ENCODE results near the gene CPT1C.

Gene CPT1C

DNA sequence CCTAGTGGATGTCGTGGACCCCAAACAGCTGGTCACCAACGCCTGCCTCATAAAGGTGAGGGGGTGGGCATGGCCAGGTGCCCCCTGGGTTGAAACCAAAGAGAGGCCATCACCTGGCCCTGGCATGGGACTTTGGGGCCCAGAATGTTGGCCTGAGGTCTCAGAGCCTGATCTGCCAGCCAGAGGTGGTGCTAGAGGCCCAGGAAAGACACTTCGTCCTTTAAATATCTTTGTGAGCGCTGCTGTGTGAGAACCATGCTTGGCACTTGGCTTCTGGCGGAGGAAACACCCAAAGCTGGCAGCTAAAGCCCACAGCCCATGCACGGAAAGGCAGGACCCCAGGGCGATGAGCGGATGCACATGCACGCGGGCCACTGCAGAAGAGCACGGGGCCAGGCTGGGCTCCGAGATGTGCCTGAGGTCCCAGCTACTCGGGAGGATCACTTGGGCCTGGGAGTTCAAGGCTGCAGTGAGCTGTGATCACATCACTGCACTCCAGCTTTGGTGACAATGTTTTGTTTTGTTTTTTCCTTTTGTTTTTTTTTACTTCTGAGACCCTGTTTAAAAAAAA is 5.8 kb upstream of the CPT1C start:
- no peak for ATAC-seq
- H3K4me3 Mint-ChIP-seq, result no peak overlapping the region
- no peaks in the 10 kb centered on the region for H3K9me3 Mint-ChIP-seq
- H3K27me3 Mint-ChIP-seq, result peaks cover 2% of the 10 kb centered on the region
- peaks cover 71% of the 10 kb centered on the region for H3K4me1 Mint-ChIP-seq
- no peak overlapping the region for H3K27ac Mint-ChIP-seq
- no peak for DNase-seq

DNA sequence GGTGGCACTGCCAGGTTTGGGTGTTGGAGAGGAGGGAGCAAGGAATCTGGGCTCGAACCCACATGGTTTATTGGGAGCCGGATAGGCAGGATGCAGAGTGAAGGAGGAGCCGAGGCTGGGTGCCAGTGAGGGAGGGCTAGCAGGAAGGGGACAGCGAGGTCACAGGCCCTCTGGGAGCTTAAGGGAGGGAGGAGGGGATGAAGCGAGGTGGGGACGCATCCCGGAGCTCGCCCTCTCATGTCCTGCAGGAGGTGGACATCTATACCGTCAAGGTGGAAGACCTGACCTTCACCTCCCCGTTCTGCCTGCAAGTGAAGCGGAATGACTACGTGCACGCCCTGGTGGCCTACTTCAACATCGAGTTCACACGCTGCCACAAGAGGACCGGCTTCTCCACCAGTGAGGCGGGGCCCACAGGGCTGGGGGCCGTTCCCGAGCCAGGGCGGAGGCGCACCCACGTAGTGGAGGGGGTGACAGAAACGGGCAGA is 5.0 kb upstream of the CPT1C start:
- ATAC-seq, result no peak
- Mint-ChIP-seq H3K27ac (no peak overlapping the region), H3K4me3 (no peak overlapping the region), H3K27me3 (peaks cover 10% of the 10 kb centered on the region), H3K4me1 (peaks cover 71% of the 10 kb centered on the region), H3K9me3 (no peaks in the 10 kb centered on the region)
- DNase-seq, result no peak

GRCh38 chr19:49686503-49687088 is 4.3 kb upstream of the CPT1C start:
- DNase-seq (no peak), ATAC-seq (no peak)
- no peak overlapping the region for H3K4me3 Mint-ChIP-seq
- H3K4me1 Mint-ChIP-seq, result peaks cover 74% of the 10 kb centered on the region
- peaks cover 17% of the 10 kb centered on the region for H3K27me3 Mint-ChIP-seq
- H3K9me3 Mint-ChIP-seq, result no peaks in the 10 kb centered on the region
- no peak overlapping the region for H3K27ac Mint-ChIP-seq

GRCh38 chr19:49687150-49687549 is 3.8 kb upstream of the CPT1C start:
- no peak for DNase-seq
- Mint-ChIP-seq H3K4me1 (peaks cover 71% of the 10 kb centered on the region), H3K27me3 (peaks cover 21% of the 10 kb centered on the region), H3K4me3 (no peak overlapping the region), H3K9me3 (no peaks in the 10 kb centered on the region), H3K27ac (no peak overlapping the region)
- no peak for ATAC-seq

DNA sequence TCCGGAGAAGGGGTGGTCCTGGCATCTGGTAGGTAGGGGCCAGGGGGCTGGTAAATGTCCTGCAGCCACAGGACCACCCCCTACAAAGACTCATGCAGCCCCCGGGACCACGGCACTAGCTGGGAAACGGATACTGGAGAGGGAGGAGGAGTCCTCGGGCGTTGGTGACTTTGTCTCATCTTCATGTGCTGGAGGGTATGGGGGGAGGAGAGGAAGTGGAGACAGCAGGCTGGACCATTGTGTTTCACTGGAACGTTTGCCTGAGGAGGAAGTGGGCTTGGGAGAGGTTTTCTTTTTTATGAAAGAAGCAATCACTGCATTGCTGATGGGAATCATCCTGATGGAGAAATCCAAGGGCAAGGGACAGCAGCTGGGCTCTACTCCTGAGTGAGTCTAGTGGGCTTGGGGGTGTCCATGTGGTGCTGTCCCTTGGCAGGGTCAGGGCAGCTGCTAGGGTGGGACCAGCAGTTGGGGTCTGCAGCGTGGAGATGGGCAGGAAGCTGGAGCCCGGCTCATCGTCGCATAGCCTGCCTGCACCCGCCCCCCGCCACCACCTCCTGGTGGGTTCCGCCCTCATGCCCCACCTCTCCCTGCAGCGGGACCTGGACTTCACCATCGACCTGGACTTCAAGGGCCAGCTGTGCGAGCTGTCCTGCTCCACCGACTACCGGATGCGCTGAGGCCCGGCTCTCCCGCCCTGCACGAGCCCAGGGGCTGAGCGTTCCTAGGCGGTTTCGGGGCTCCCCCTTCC is 3.2 kb upstream of the CPT1C start:
- ATAC-seq (no peak), DNase-seq (no peak)
- Mint-ChIP-seq H3K4me3 (no peak overlapping the region), H3K27ac (peak overlapping the region in 1 of 2 donors; percentile 12), H3K4me1 (peaks cover 72% of the 10 kb centered on the region), H3K9me3 (no peaks in the 10 kb centered on the region), H3K27me3 (peaks cover 27% of the 10 kb centered on the region)

- H3K4me1 Mint-ChIP-seq, result peaks cover 70% of the 10 kb centered on the region
- peaks cover 29% of the 10 kb centered on the region for H3K27me3 Mint-ChIP-seq
- ATAC-seq, result no peak
- H3K9me3 Mint-ChIP-seq, result no peaks in the 10 kb centered on the region
- H3K27ac Mint-ChIP-seq, result peak overlapping the region in 1 of 2 donors; percentile 65
- H3K4me3 Mint-ChIP-seq, result no peak overlapping the region
- no peak for DNase-seq
Observed at GRCh38 chr19:49688531-49689132, 2.3 kb upstream of the CPT1C start.

- Mint-ChIP-seq H3K4me3 (peak within 1 kb of the TSS; percentile 84 to 90), H3K27ac (peak within 1 kb of the TSS in 1 of 2 donors; percentile 65), H3K9me3 (no peaks in the 10 kb centered on the region), H3K27me3 (peaks cover 29% of the 10 kb centered on the region), H3K4me1 (peaks cover 63% of the 10 kb centered on the region)
- DNase-seq, result no peak
- peak; percentile 52 for ATAC-seq
Observed at GRCh38 chr19:49689133-49690078, 1.5 kb upstream of the CPT1C start, which contains the start of gene ADM5. ADM5 (plus strand) TSS chr19:49689594; CDS start chr19:49689838, 244 bp downstream.

DNA sequence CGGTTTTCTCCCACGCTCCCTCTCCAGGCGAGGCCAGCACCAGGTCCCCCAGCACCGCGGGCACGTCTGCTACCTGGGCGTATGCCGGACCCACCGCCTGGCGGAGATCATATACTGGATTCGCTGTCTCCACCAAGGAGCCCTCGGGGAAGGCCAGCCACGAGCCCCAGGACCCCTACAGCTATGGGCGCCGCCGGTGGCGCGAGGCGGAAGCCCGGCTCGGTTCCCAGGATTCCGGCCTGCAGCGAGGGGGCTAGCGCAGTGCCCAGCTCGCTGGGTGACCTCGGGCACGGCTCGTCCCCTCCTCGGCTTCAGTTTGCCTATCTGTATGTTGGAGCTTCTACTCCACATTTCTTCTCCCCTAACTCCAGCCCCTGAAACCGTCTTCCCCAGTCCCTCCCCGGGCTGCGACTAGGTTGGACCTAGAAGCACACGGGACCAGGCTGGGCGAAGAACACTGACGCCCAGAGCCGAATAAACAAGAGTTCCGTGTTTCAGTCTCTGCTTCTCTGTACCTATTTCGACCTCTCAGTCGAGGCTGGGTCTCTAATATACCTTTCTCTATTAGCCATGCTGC is 749 bp upstream of the CPT1C start:
- peaks cover 62% of the 10 kb centered on the region for H3K4me1 Mint-ChIP-seq
- peaks cover 29% of the 10 kb centered on the region for H3K27me3 Mint-ChIP-seq
- ATAC-seq (no peak), DNase-seq (no peak)
- no peak overlapping the region for H3K27ac Mint-ChIP-seq
- no peaks in the 10 kb centered on the region for H3K9me3 Mint-ChIP-seq
- H3K4me3 Mint-ChIP-seq, result peak overlapping the region; percentile 84 to 90

GRCh38 chr19:49691243-49692146 is 579 bp downstream of the CPT1C start:
- Mint-ChIP-seq H3K4me1 (peaks cover 53% of the 10 kb centered on the region), H3K27ac (no peak overlapping the region), H3K4me3 (peak overlapping the region; percentile 84 to 90), H3K27me3 (peaks cover 29% of the 10 kb centered on the region), H3K9me3 (no peaks in the 10 kb centered on the region)
- ATAC-seq (peak; percentile 52), DNase-seq (no peak)

GRCh38 chr19:49692147-49692506 is 1.2 kb downstream of the CPT1C start:
- no peak overlapping the region for H3K4me3 Mint-ChIP-seq
- H3K27me3 Mint-ChIP-seq, result peaks cover 29% of the 10 kb centered on the region
- DNase-seq (no peak), ATAC-seq (no peak)
- peaks cover 49% of the 10 kb centered on the region for H3K4me1 Mint-ChIP-seq
- H3K27ac Mint-ChIP-seq, result no peak overlapping the region
- no peaks in the 10 kb centered on the region for H3K9me3 Mint-ChIP-seq

DNA sequence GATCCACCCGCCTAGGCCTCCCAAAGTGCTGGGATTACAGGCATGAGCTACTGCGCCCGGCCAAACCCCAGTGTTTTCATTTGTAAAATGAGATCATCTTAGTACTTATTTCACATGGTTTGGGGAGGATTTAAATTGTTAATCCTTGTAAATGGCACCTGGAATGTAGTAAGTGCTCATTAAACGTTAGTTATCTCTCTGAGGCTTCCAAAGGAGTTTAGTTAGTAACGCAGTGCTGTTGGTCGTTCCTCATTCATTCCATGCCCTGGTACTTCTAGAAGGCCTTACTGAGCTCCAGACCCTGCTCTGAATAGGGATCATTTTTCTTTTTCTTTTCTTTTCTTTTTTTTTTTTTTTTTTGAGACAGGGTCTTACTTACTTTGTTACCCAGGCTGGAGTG is 5.2 kb downstream of the CPT1C start:
- Mint-ChIP-seq H3K4me3 (no peak overlapping the region), H3K27me3 (peaks cover 31% of the 10 kb centered on the region), H3K9me3 (no peaks in the 10 kb centered on the region), H3K4me1 (peaks cover 12% of the 10 kb centered on the region), H3K27ac (no peak overlapping the region)
- no peak for DNase-seq
- no peak for ATAC-seq

- Mint-ChIP-seq H3K4me1 (peaks cover 5% of the 10 kb centered on the region), H3K4me3 (no peak overlapping the region), H3K27ac (no peak overlapping the region), H3K27me3 (peaks cover 29% of the 10 kb centered on the region), H3K9me3 (no peaks in the 10 kb centered on the region)
- ATAC-seq (no peak), DNase-seq (no peak)
Observed at GRCh38 chr19:49696865-49697264, 5.9 kb downstream of the CPT1C start.

DNA sequence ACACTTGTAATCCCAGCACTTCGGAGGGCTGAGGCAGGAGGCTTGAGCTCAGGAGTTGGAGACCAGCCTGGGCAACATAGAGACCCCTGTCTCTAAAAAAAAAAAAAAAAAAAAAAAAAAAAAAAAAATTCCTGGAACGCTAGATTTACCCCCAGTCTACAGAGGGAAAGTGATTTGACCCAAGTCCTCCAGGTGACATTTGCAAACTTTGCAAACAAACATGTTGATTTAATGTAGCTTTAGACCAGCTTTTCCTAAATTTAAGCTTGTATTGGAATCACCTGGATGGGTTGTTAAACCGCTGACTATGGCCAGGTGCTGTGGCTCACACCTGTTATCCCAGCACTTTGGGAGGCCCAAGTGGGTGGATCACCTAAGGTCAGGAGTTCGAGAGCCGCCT is 8.4 kb downstream of the CPT1C start:
- no peak for ATAC-seq
- no peaks in the 10 kb centered on the region for H3K4me1 Mint-ChIP-seq
- no peak overlapping the region for H3K27ac Mint-ChIP-seq
- peaks cover 34% of the 10 kb centered on the region for H3K27me3 Mint-ChIP-seq
- no peak for DNase-seq
- H3K9me3 Mint-ChIP-seq, result no peaks in the 10 kb centered on the region
- H3K4me3 Mint-ChIP-seq, result no peak overlapping the region

GRCh38 chr19:49700563-49700962 is 9.6 kb downstream of the CPT1C start:
- Mint-ChIP-seq H3K4me1 (no peaks in the 10 kb centered on the region), H3K27me3 (peaks cover 34% of the 10 kb centered on the region), H3K9me3 (no peaks in the 10 kb centered on the region), H3K27ac (no peak overlapping the region), H3K4me3 (no peak overlapping the region)
- ATAC-seq (peak; percentile 67), DNase-seq (no peak)

Data from stimulated activated naive CD8-positive, alpha-beta T cell treated with anti-CD3 and anti-CD28 coated beads, Interleukin-15, amount 100 ng/mL, for 72 hours (primary cell).